Breast epithelium (tissue), 4 donors: ENCODE results near the gene P2RY14. TPM values are rescaled to one million over a fixed set of nuclear protein-coding genes. Genes with fewer than 3 reads are reported as not detected.

Experiments
- DNase-seq, 2 donors: peaks; one replicate each; pipeline ENCODE4 v3.0.0-alpha.2; 2019; ENCODE audit warnings: low spot score in 2 of 2
- H3K27ac ChIP-seq, 2 donors: fragments of 200-600 bp; sonication (generic) in 1 of 2; one replicate each; pipeline ENCODE4 v1.5.1; 2016 to 2019; ENCODE audit warnings: mild to moderate bottlenecking in 1 of 2
- H3K27me3 ChIP-seq, 2 donors: fragments of 200-600 bp; sonication (generic) in 1 of 2; one replicate each; pipeline versions ENCODE4 v1.5.1 to v1.6.0; 2017 to 2019; ENCODE audit warnings: control low read depth in 1 of 2, mild to moderate bottlenecking in 1 of 2
- H3K36me3 ChIP-seq: fragments of 200-600 bp; one replicate; pipeline ENCODE4 v1.5.1; 2019
- H3K4me1 ChIP-seq, 2 donors: fragments of 200-600 bp; sonication (generic); one replicate each; pipeline ENCODE4 v1.5.1; 2016 to 2019; ENCODE audit warnings: control low read depth in 1 of 2
- H3K4me3 ChIP-seq, 3 donors: fragments of 200-600 bp; sonication (generic); 1 replicate in 2 of 3; 2 replicates in 1 of 3; pipeline ENCODE4 v1.5.1; 2016 to 2019; ENCODE audit warnings: mild to moderate bottlenecking in 3 of 3, moderate library complexity in 2 of 3
- H3K9me3 ChIP-seq, 2 donors: fragments of 200-600 bp; sonication (generic) in 1 of 2; one replicate each; pipeline ENCODE4 v1.5.1; 2016 to 2019; ENCODE audit warnings: control low read depth in 1 of 2
- CTCF ChIP-seq, 3 donors: fragments of 450-650 bp; IDR thresholded peaks; one replicate each; pipeline ENCODE4 v1.5.1; 2016 to 2017; ENCODE audit warnings: antibody characterized with exemption in 3 of 3, mild to moderate bottlenecking in 3 of 3, moderate library complexity in 3 of 3
- POLR2A ChIP-seq: fragments of 450-650 bp; IDR thresholded peaks from one replicate; pipeline ENCODE4 v1.6.1; 2016; ENCODE audit warnings: antibody characterized with exemption, mild to moderate bottlenecking, moderate library complexity
- POLR2AphosphoS5 ChIP-seq, 3 donors: sonication (generic); formaldehyde crosslinking; IDR thresholded peaks; one replicate each; pipeline ENCODE4 v1.6.1; 2017; ENCODE audit warnings: antibody characterized with exemption in 3 of 3
- intact Hi-C: fragments of 100-400 bp; cut with DNase I; formaldehyde crosslinking; loops from one replicate; pipeline ENCODE4 v1.15.1; 2023; ENCODE audit warnings: low total_unique reads
- total RNA-seq, 3 donors: library from RNA; depleted of rRNA; stranded (reverse); fragments of >200 nt; gene quantifications; one replicate each; pipeline ENCODE4 v1.1.0, GENCODE V29; 2016

The P2RY14 gene
- total RNA-seq, 3 donors from 2014 or later = 1.9 to 8.5 (median 3.3) TPM

- H3K4me1 ChIP-seq = no peaks in the 10 kb centered on the region
- no peaks in the 10 kb centered on the region for H3K9me3 ChIP-seq
- no peaks in the 10 kb centered on the region for H3K36me3 ChIP-seq
- TF ChIP-seq CTCF (IDR thresholded peaks at IDR 0.05) (no peak), POLR2AphosphoS5 (IDR thresholded peaks at IDR 0.05) (no peak), POLR2A (no peak)
- no peak for DNase-seq
- intact Hi-C loops = no loop called here
- H3K27me3 ChIP-seq = no peaks in the 10 kb centered on the region
- no peak overlapping the region for H3K27ac ChIP-seq
- no peak overlapping the region for H3K4me3 ChIP-seq
Measured at GRCh38 chr3:151209654-151210053, 68.7 kb downstream of the P2RY14 start.

- no peak for TF ChIP-seq CTCF (IDR thresholded peaks at IDR 0.05)
- no peak for TF ChIP-seq POLR2AphosphoS5 (IDR thresholded peaks at IDR 0.05)
- TF ChIP-seq POLR2A = no peak
Measured at GRCh38 chr3:151206201-151206600, 72.1 kb downstream of the P2RY14 start.

GRCh38 chr3:151205482-151205881 is 72.9 kb downstream of the P2RY14 start:
- Histone ChIP-seq H3K4me3 (no peak overlapping the region), H3K9me3 (no peaks in the 10 kb centered on the region), H3K4me1 (no peaks in the 10 kb centered on the region), H3K27ac (no peak overlapping the region), H3K27me3 (no peaks in the 10 kb centered on the region), H3K36me3 (no peaks in the 10 kb centered on the region)
- no peak for DNase-seq
- intact Hi-C loops = no loop called here
- TF ChIP-seq CTCF (IDR thresholded peaks at IDR 0.05) = no peak
- TF ChIP-seq POLR2A = no peak
- TF ChIP-seq POLR2AphosphoS5 (IDR thresholded peaks at IDR 0.05) = no peak

More at GRCh38 chr3:151206201-151206600, 72.1 kb downstream of the P2RY14 start:
- no peaks in the 10 kb centered on the region for H3K9me3 ChIP-seq
- intact Hi-C loops = no loop called here
- no peaks in the 10 kb centered on the region for H3K4me1 ChIP-seq
- DNase-seq = no peak
- H3K27me3 ChIP-seq = no peaks in the 10 kb centered on the region
- H3K27ac ChIP-seq = no peak overlapping the region
- no peak overlapping the region for H3K4me3 ChIP-seq
- H3K36me3 ChIP-seq = no peaks in the 10 kb centered on the region

- Histone ChIP-seq H3K9me3 (no peaks in the 10 kb centered on the region), H3K27me3 (no peaks in the 10 kb centered on the region), H3K27ac (no peak overlapping the region), H3K36me3 (no peaks in the 10 kb centered on the region), H3K4me1 (no peaks in the 10 kb centered on the region), H3K4me3 (no peak overlapping the region)
- no peak for DNase-seq
- intact Hi-C loops = no loop called here
- TF ChIP-seq CTCF (IDR thresholded peaks at IDR 0.05) (no peak), POLR2AphosphoS5 (IDR thresholded peaks at IDR 0.05) (no peak), POLR2A (no peak)
Measured at GRCh38 chr3:151204530-151205402, 73.6 kb downstream of the P2RY14 start.

- Histone ChIP-seq H3K9me3 (no peaks in the 10 kb centered on the region), H3K4me3 (peak within 1 kb of the TSS in 1 of 3 donors; percentile 2), H3K27me3 (no peaks in the 10 kb centered on the region), H3K27ac (no peak within 1 kb of the TSS), H3K4me1 (no peaks in the 10 kb centered on the region), H3K36me3 (no peaks in the 10 kb centered on the region)
- intact Hi-C loops = no loop called here
- TF ChIP-seq POLR2A (no peak), POLR2AphosphoS5 (IDR thresholded peaks at IDR 0.05) (no peak), CTCF (IDR thresholded peaks at IDR 0.05) (no peak)
- no peak for DNase-seq
Measured at GRCh38 chr3:151203051-151203420, 75.3 kb downstream of the P2RY14 start, which contains the start of gene GPR171. Gene GPR171, minus strand, starts transcription at chr3:151203216. Its CDS starts 3,830 bp downstream, at chr3:151199386.
